ENCODE results near the gene ELP2. TPM values are rescaled to one million over a fixed set of nuclear protein-coding genes. Genes with fewer than 3 reads are reported as not detected.

ELP2 gene
- total and polyA plus RNA-seq, 2 of the 8 experiments (the other 6 are each of a cell fraction or from before 2014, with no cell fraction given), result 55.8 to 165 TPM

GRCh38 chr18:36194600-36195315 is 65.1 kb downstream of the ELP2 start:
- Histone ChIP-seq H3K23ac (ENCODE audit: insufficient read length) (no peak overlapping the region), H4K5ac (ENCODE audit: insufficient read length, low read depth, low read length) (no peak overlapping the region), H2AK5ac (ENCODE audit: low read depth, low read length) (no peak overlapping the region), H4K8ac (ENCODE audit: extremely low read depth, insufficient read depth, low read length) (no peak overlapping the region), H3K23me2 (ENCODE audit: low read depth, low read length) (no peaks in the 10 kb centered on the region), H3K4me3 (ENCODE audit: extremely low read depth in 1 of 4, insufficient read depth in 2 of 4, low read depth in 3 of 4, low read length in 4 of 4) (no peak overlapping the region), H3K36me3 (ENCODE audit: control insufficient read depth in 2 of 4, insufficient read depth in 4 of 4, low read length in 3 of 4) (no peaks in the 10 kb centered on the region), H4K91ac (replicated peaks; ENCODE audit: insufficient read length, low read length) (no peak overlapping the region), H3K27ac (ENCODE audit: low read depth, low read length) (no peak overlapping the region), H2AFZ (ENCODE audit: low read length) (no peak overlapping the region), H2BK120ac (replicated peaks; ENCODE audit: low read depth, low read length) (no peak overlapping the region), H3K9ac (replicated peaks in 1 of 4; ENCODE audit: extremely low read depth in 1 of 4, low read depth in 3 of 4, low read length in 3 of 4) (no peak overlapping the region), H3K4me2 (ENCODE audit: insufficient read depth in 1 of 2, low read depth in 2 of 2, low read length in 2 of 2) (no peak overlapping the region), H3K79me2 (ENCODE audit: control insufficient read depth in 1 of 2, insufficient read depth in 2 of 2, low read length in 2 of 2) (peaks cover 0 to 4% of the 10 kb centered on the region in 2 experiments; a peak in 1 of 4 replicates), H3K27me3 (replicated peaks in 1 of 4; ENCODE audit: control insufficient read depth in 3 of 4, extremely low read depth in 1 of 4, insufficient read depth in 3 of 4, low read length in 3 of 4) (no peaks in the 10 kb centered on the region), H3K18ac (ENCODE audit: extremely low read depth, low read length) (no peak overlapping the region), H4K20me1 (replicated peaks in 1 of 2; ENCODE audit: control insufficient read depth in 1 of 2, insufficient read depth in 2 of 2, low read length in 2 of 2) (peaks cover 0 to 2% of the 10 kb centered on the region in 2 experiments), H3K4me1 (replicated peaks in 1 of 4; ENCODE audit: control insufficient read depth in 3 of 4, insufficient read depth in 4 of 4, low read length in 3 of 4) (no peaks in the 10 kb centered on the region), H3K4ac (replicated peaks; ENCODE audit: insufficient read length, low read depth, low read length) (no peak overlapping the region), H2BK5ac (ENCODE audit: low read depth, low read length) (no peak overlapping the region), H3K56ac (replicated peaks; ENCODE audit: insufficient read length, low read depth, low read length) (no peak overlapping the region), H3K9me3 (ENCODE audit: insufficient read depth in 2 of 2, low read depth in 1 of 2, low read length in 1 of 2) (no peaks in the 10 kb centered on the region), H3K79me1 (ENCODE audit: low read depth, low read length) (peaks cover 3% of the 10 kb centered on the region; the same call in 1 of the 2 replicates), H2BK15ac (ENCODE audit: low read length) (no peak overlapping the region), H3K14ac (ENCODE audit: insufficient read length) (no peak overlapping the region), H2BK20ac (ENCODE audit: low read length) (no peak overlapping the region), H2BK12ac (ENCODE audit: low read depth, low read length) (no peak overlapping the region)
- FAIRE-seq (no peak), DNase-seq (ENCODE audit: low read depth in 1 of 2, low spot score in 2 of 2) (no peak)
- 95% methylated on average over 8 of the region's 8 CpGs; no CpG with 5 or more reads in 1 of the 2 experiments for WGBS, 2 experiments (ENCODE audit: extremely low coverage in 1 of 2, insufficient coverage in 1 of 2, insufficient read length in 1 of 2, insufficient replicate concordance in 2 of 2, low coverage in 1 of 2, low lambda C conversion rate in 2 of 2, missing lambda C conversion rate in 1 of 2)
- CTCF ChIA-PET (ENCODE audit: partially characterized antibody), result interaction anchor here (0.6 to 2.9 kb wide), 5 partner anchors 9 to 99 kb away, joined by 3 to 8 read pairs (median 4); no protein-coding TSS in a partner anchor
- POLR2A ChIA-PET (ENCODE audit: partially characterized antibody), result interaction anchor here (0.9 to 1.3 kb wide), 3 partner anchors 10 to 67 kb away, joined by 3 read pairs; no protein-coding TSS in a partner anchor
- no peak for TF ChIP-seq HDAC2 (IDR thresholded peaks at IDR 0.05; ENCODE audit: borderline replicate concordance in 1 of 2, low read depth in 2 of 2, low read length in 2 of 2)
- no peak for TF ChIP-seq YY1 (IDR thresholded peaks at IDR 0.05; ENCODE audit: low read depth, low read length)
- TF ChIP-seq FOSL1 (IDR thresholded peaks at IDR 0.05; ENCODE audit: insufficient read depth, low read depth, low read length), result no peak
- no peak for TF ChIP-seq RAD21 (IDR thresholded peaks at IDR 0.05 in 1 of 2, conservative IDR thresholded peaks at IDR 0.05 in 1 of 2; ENCODE audit: low read depth in 2 of 2, low read length in 2 of 2)
- no peak for TF ChIP-seq CTBP2 (IDR thresholded peaks at IDR 0.05; ENCODE audit: borderline replicate concordance, insufficient read depth, insufficient read length, low read length)
